Activated CD8-positive, alpha-beta memory T cell treated with anti-CD3 and anti-CD28 coated beads, Interleukin-2, amount 50 U/mL, for 1 hour (primary cell): ENCODE measurements around the gene CAPN9.

ENCODE experiments used
- DNase-seq: peaks from one replicate; pipeline ENCODE4 v3.0.0-alpha.2; 2020; ENCODE audit errors: extremely low read depth

The CAPN9 gene

DNA sequence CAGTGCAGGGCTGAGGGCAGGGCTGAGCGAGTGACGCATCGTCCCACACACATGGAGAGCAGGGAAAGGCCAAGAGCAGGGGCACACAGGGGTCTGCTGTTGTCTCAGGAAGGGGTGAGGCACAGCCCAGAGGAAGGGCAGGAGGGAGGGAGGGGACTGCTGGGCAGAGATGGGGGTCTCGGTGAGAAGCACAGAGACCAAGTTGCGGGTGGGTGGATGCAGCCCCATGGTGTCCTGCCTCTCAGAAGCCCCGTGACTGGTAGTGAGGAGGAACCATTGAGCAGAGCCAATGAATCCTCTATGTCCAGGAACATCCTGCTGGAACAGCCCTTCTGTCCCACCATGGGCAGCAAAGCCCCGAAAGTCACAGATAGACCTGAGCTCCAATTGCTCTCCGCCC, 103.4 kb downstream of the CAPN9 start:
- no peak for DNase-seq

- no peak for DNase-seq
Observed at GRCh38 chr1:230851291-230851691, 104.1 kb downstream of the CAPN9 start.
